Stimulated activated CD8-positive, alpha-beta memory T cell treated with anti-CD3 and anti-CD28 coated beads, Interleukin-15, amount 100 ng/mL, for 1 hour (primary cell): Measurements from ENCODE around the gene ZNF514.

Experiments
- DNase-seq: peaks from one replicate; pipeline ENCODE4 v3.0.0-alpha.2; 2020; ENCODE audit warnings: low read depth

The ZNF514 gene

GRCh38 chr2:95159690-95160449 is at the start of gene ZNF514:
ZNF514 (minus strand) TSS chr2:95159848; CDS start chr2:95153253, 6,595 bp downstream.
- DNase-seq: peak; percentile 32

- DNase-seq: no peak
Measured at GRCh38 chr2:95208106-95208505, 48.5 kb upstream of the ZNF514 start.

- peak; percentile 50 for DNase-seq
Measured at GRCh38 chr2:95207111-95207961, 47.7 kb upstream of the ZNF514 start, which contains the start of gene ZNF892. ZNF892 (plus strand) TSS chr2:95207521; CDS start chr2:95207816, 295 bp downstream.

- no peak for DNase-seq
Measured at GRCh38 chr2:95206096-95206495, 46.4 kb upstream of the ZNF514 start.

GRCh38 chr2:95204396-95204795 is 44.7 kb upstream of the ZNF514 start:
- no peak for DNase-seq

GRCh38 chr2:95203911-95204310 is 44.3 kb upstream of the ZNF514 start:
- DNase-seq: no peak

- DNase-seq: peak; percentile 9
Measured at GRCh38 chr2:95192956-95193355, 33.3 kb upstream of the ZNF514 start.

- no peak for DNase-seq
Measured at GRCh38 chr2:95185973-95186372, 26.3 kb upstream of the ZNF514 start.

GRCh38 chr2:95185197-95185596 is 25.5 kb upstream of the ZNF514 start:
- no peak for DNase-seq

GRCh38 chr2:95181774-95182173 is 22.1 kb upstream of the ZNF514 start:
- DNase-seq: no peak

- no peak for DNase-seq
Measured at GRCh38 chr2:95179451-95179850, 19.8 kb upstream of the ZNF514 start.

- DNase-seq: no peak
Measured at GRCh38 chr2:95174031-95174542, 14.4 kb upstream of the ZNF514 start.

- no peak for DNase-seq
Measured at GRCh38 chr2:95171902-95172301, 12.3 kb upstream of the ZNF514 start.

- no peak for DNase-seq
Measured at GRCh38 chr2:95166065-95166763, 6.6 kb upstream of the ZNF514 start.

- peak; percentile 97 for DNase-seq
Measured at GRCh38 chr2:95165371-95166064, 5.9 kb upstream of the ZNF514 start, which contains the start of gene ZNF2. ZNF2 (plus strand) TSS chr2:95165809; CDS start chr2:95176227, 10,418 bp downstream.

- no peak for DNase-seq
Measured at GRCh38 chr2:95165030-95165370, 5.4 kb upstream of the ZNF514 start.

- no peak for DNase-seq
Measured at GRCh38 chr2:95158891-95159619, 593 bp downstream of the ZNF514 start.

GRCh38 chr2:95158441-95158840 is 1.2 kb downstream of the ZNF514 start:
- DNase-seq: no peak

GRCh38 chr2:95149397-95149984 is 10.2 kb downstream of the ZNF514 start:
- DNase-seq: no peak

- DNase-seq: no peak
Measured at GRCh38 chr2:95143838-95144237, 15.8 kb downstream of the ZNF514 start.
